PC-3 (cell line): ENCODE results near the gene RGS7.

Source experiments
- EZH2 ChIP-seq: fragments of 300-600 bp; sonication (generic); IDR thresholded peaks from one replicate; pipeline ENCODE4 v1.6.1; 2017; ENCODE audit warnings: antibody characterized with exemption, mild to moderate bottlenecking, low read length; ENCODE audit not compliant: unreplicated experiment
- EZH2phosphoT487 ChIP-seq: fragments of 300-600 bp; sonication (generic); IDR thresholded peaks from 2 replicates; pipeline ENCODE4 v1.6.1; 2018; ENCODE audit warnings: mild to moderate bottlenecking, antibody characterized with exemption, low read length, borderline replicate concordance
- TF ChIP-seq, protein P1 (sequence below): fragments of 300-600 bp; sonication (generic); conservative IDR thresholded peaks from 2 replicates; pipeline ENCODE4 v1.5.1; 2017; ENCODE audit warnings: antibody characterized with exemption, low read depth, mild to moderate bottlenecking, low read length

DNA sequence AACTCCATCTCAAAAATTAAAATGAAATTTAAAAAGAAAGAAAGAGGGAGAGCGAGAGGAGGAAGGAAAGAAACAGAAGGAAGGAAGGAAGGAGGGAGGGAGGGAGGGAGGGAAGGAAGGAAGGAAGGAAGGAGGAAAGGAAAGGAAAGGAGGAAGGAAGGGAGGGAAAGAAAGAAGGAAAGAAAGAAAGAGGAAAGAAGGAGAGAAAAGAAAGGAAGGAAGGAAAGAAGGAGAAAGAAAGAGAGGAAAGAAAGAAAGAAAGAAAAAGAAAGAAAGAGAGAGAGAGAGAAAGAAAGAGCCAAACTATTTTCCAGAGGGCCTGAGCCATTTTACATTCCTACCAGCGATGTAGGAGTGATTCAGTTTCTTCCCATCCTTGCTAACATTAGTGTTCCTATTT is 364.0 kb downstream of the RGS7 start:
- TF ChIP-seq, protein P1, sequence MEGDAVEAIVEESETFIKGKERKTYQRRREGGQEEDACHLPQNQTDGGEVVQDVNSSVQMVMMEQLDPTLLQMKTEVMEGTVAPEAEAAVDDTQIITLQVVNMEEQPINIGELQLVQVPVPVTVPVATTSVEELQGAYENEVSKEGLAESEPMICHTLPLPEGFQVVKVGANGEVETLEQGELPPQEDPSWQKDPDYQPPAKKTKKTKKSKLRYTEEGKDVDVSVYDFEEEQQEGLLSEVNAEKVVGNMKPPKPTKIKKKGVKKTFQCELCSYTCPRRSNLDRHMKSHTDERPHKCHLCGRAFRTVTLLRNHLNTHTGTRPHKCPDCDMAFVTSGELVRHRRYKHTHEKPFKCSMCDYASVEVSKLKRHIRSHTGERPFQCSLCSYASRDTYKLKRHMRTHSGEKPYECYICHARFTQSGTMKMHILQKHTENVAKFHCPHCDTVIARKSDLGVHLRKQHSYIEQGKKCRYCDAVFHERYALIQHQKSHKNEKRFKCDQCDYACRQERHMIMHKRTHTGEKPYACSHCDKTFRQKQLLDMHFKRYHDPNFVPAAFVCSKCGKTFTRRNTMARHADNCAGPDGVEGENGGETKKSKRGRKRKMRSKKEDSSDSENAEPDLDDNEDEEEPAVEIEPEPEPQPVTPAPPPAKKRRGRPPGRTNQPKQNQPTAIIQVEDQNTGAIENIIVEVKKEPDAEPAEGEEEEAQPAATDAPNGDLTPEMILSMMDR: no peak
- TF ChIP-seq EZH2 (no peak), EZH2phosphoT487 (no peak)
